C4-2B (cell line): Measurements from ENCODE around the gene PISD.

Experiments used
- ZFX ChIP-seq: fragments of 450-650 bp; IDR thresholded peaks from 2 replicates; pipeline ENCODE4 v1.6.1; 2017
- TF ChIP-seq, protein P1 (sequence below): fragments of 450-650 bp; conservative IDR thresholded peaks from 2 replicates; pipeline ENCODE4 v1.5.1; 2017; ENCODE audit warnings: mild to moderate bottlenecking

DNA sequence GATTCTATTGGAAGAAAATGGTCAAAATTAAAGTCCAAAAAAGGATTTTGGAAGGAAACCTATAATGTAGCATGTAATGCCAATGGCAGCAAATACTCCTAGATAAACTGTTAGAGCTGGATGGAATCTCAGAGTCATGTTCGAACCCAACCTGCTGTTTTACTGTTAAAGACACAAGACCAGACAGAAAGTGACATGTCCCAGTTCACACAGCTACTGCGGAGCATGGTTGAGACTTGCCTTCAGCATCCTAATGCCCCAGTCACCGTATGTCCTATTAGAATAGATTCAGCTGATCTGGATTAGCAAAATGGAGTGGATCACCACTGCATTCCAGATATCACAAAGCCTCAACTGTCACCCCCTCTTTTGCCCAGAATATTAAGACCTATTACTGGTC, 14.9 kb downstream of the PISD start:
- TF ChIP-seq, protein P1, sequence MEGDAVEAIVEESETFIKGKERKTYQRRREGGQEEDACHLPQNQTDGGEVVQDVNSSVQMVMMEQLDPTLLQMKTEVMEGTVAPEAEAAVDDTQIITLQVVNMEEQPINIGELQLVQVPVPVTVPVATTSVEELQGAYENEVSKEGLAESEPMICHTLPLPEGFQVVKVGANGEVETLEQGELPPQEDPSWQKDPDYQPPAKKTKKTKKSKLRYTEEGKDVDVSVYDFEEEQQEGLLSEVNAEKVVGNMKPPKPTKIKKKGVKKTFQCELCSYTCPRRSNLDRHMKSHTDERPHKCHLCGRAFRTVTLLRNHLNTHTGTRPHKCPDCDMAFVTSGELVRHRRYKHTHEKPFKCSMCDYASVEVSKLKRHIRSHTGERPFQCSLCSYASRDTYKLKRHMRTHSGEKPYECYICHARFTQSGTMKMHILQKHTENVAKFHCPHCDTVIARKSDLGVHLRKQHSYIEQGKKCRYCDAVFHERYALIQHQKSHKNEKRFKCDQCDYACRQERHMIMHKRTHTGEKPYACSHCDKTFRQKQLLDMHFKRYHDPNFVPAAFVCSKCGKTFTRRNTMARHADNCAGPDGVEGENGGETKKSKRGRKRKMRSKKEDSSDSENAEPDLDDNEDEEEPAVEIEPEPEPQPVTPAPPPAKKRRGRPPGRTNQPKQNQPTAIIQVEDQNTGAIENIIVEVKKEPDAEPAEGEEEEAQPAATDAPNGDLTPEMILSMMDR, result no peak
- TF ChIP-seq ZFX, result no peak
